GM12874 (cell line): Measurements from ENCODE around the gene RSPH9.

Experiments
- CTCF ChIP-seq: IDR thresholded peaks from 2 replicates; pipeline ENCODE4 v1.5.1; 2011; ENCODE audit warnings: low read depth, mild to moderate bottlenecking, control low read depth, low read length, moderate library complexity; ENCODE audit not compliant: insufficient read depth

Gene RSPH9

GRCh38 chr6:43679057-43679456 is 34.2 kb downstream of the RSPH9 start:
- TF ChIP-seq CTCF: no peak

GRCh38 chr6:43680308-43681200 is 35.7 kb downstream of the RSPH9 start:
- no peak for TF ChIP-seq CTCF

- TF ChIP-seq CTCF: no peak
Measured at GRCh38 chr6:43681303-43681702, 36.5 kb downstream of the RSPH9 start.

GRCh38 chr6:43682724-43683429 is 38.0 kb downstream of the RSPH9 start:
- no peak for TF ChIP-seq CTCF

GRCh38 chr6:43683708-43684455 is 39.0 kb downstream of the RSPH9 start:
- TF ChIP-seq CTCF: no peak

GRCh38 chr6:43687079-43687436 is 42.2 kb downstream of the RSPH9 start:
- TF ChIP-seq CTCF: no peak

- TF ChIP-seq CTCF: no peak
Measured at GRCh38 chr6:43687437-43688347, 42.9 kb downstream of the RSPH9 start, which contains the start of gene MRPS18A. MRPS18A (minus strand) TSS chr6:43687791; CDS start chr6:43687779, 12 bp downstream.
